ENCODE results near the gene FLOT1. TPM values are rescaled to one million over a fixed set of nuclear protein-coding genes. Genes with fewer than 3 reads are reported as not detected.
A peak's percentile ranks its signal among the peaks of the same experiment; 100 is the strongest.
"Not testable (repeated sequence)": the region's sequence is repeated elsewhere in the genome, so short reads cannot be mapped to it uniquely, and the experiment has no call there.

The FLOT1 gene
- total RNA-seq, 1 donor from 2014 or later, result 56.2 TPM

DNA sequence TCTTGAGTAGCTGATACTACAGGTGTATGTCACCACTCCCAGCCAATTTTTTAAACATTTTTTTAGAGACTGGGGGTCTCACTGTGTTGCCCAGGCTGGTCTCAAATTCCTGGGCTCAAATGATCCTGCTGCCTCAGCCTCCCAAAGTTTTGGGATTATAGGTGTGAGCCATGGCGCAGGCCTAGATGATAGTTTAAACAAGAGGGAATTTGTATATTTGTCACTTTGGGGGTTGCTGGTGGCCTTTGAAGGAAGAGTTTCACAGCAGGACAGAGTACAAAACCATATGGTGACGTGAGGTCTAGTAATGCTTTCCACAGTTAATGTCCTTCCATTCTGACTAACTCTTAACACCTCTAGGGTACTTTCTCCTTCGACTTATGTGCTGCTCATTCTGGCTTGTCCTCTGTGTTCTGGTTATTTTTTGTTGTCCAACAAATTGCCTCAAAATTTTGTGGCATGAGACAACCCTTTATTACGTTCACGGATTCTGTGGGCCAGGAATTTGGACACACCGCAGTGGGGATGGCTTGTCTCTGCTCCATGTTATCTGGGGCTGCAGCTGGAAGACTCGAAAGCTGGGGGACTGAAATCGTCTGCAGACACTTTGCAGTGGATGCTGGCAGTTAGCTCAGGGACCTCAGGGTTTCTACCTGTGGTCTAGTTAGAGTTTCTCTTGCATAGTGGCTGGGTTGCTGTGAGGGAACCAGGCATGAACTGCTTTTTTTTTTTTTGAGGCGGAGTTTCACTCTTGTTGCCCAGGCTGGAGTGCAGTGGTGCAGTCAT, 24.9 kb upstream of the FLOT1 start:
- DNase-seq (ENCODE audit: low read depth in 2 of 2), result no peak

DNA sequence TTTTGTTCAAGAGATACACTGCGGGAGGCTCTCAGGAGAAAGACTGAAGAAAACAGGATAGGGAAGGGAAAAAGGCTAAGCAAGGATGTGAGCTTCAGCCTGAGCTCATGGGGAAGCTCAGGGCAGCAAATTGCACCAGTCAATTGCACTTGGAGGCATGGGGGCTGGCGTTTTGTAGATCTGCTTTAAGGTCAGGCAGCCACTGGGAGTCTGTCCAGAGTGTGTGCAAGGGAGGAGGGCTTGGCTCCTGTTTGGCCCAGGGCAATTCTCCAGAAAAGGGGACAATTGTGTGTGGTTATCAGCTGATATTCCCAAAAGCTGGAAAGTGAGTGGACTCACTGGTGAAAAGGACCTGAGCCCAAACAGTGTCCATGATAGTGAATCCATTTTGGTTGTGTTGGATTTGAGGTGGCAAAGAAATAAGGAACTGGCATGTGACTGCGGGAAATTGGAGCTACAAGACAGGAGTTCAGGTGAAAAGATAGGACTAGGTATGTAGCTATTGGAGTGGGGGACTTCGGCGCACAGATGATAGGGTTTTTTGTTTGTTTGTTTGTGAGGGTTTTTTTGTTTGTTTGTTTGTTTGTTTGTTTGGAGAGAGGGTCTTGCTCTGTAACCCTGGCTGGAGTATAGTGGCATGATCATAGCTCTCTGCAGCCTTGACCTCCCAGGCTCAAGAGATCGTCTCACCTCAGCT, 24.1 kb upstream of the FLOT1 start:
- peak in 1 of 2 donors; percentile 40 for DNase-seq (ENCODE audit: low read depth in 2 of 2)

DNA sequence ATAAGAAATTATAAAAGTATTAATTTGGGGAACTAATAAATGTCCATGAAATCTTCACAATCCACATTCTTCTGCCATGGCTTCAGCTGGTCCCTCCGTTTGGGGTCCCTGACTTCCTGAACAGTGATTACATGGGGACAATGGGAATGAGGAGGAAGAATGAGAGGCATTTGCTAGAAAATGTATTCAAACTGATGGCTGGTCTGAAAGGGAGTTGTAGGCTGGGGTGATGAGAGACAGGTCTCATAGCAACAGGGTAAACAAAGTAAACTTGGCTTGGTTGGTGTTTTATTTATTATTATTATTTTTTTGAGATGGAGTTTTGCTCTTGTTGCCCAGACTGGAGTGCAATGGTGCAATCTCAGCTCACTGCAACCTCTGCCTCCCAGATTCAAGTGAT, 23.0 kb upstream of the FLOT1 start:
- peak; percentile 16 to 63 for DNase-seq (ENCODE audit: low read depth in 2 of 2)

GRCh38 chr6:30764490-30765043, 22.1 kb upstream of the FLOT1 start:
- not testable (repeated sequence) for DNase-seq (ENCODE audit: low read depth in 2 of 2)

DNA sequence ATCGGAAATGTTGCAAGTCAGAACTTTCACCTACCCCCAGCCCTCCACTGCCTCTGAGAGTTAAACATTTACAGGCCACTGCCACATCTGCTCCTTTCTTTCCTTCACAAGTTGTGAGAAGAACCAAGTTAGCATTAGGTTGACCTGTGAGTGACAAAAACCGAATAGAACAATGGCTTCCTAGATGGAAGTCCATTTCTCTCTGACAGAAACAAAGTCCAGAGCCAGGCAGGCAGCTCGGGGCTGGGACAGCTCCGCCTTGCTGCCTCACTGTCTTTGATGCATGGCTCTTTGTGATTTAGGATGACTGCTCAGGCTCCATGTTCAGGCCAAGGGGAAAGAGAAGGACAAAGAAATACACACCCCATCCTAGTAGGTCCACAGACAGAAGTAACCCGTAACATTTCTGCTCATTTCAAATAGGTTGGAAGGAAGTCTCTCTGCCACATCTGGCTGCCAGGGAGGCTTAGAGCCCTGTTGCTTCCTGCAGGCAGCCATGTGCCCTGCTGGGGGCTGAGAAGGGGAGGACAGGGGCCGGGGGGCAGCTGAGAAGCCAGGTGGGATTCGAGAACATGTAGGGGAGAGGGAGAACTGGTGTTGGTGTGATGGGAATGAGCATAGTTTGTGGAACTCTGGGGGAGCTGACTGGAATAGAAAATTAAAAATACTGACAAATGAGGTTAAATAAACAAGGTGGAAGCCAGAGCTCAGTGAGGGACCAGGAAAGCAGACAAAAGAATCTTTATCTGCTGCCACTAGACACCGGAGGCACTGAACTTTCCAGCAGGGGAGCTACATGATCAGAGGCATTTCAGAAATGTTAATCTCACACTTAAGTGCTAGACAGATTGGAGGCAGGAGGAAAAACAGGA, 21.4 kb upstream of the FLOT1 start:
- peak; percentile 70 to 89 for DNase-seq (ENCODE audit: low read depth in 2 of 2)

DNA sequence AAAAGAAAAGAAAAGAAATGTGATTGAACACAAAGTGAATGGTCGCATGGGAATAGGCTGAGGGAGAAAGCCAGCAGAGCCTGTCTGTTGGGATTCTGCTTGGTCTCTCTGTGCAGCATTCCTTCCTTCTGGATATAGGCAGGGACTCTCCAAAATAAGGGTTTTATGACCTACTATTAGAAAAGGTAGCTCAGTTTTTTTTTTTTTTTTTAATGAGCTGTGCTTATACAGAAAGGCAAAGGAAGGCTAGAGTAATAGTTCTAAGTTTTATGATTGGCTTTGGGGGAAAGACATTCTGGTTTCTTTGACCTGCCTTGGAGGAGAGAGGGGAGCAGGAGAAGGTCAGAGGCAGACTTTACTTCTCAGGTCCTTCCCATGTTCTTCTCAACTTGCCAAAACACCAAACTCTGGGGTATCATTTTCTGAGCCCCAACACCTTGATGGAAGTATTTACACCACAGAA, 20.7 kb upstream of the FLOT1 start:
- no peak for DNase-seq (ENCODE audit: low read depth in 2 of 2)

DNA sequence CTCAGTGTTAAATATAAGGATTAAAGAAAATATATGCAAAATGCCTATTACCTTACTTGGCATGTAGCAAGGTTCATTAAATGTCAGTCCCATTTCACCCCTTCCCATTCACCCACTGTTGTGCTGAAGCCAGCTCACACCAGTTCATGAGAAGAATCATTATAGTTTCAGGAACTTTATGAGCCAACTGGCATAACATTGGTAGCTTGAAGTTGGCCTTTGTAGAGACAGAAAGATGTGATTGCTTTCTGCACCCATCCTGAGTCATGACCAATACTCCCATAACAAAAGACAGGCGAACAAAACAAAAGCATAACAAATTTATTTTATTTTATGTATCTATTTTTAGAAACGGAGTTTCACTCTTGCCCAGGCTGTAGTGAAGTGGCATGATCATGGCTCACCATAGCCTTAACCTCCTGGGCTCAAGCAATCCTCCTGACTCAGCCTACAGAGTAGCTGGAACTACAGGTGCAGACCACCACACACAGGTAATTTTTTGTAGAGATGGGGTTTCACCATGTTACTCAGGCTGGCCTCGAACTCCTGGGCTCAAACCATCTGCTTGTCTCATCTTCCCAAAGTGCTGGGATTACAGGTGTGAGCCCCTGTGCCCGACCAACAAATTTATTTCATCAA, 19.4 kb upstream of the FLOT1 start:
- DNase-seq (ENCODE audit: low read depth in 2 of 2), result peak in 1 of 2 donors; percentile 40

DNA sequence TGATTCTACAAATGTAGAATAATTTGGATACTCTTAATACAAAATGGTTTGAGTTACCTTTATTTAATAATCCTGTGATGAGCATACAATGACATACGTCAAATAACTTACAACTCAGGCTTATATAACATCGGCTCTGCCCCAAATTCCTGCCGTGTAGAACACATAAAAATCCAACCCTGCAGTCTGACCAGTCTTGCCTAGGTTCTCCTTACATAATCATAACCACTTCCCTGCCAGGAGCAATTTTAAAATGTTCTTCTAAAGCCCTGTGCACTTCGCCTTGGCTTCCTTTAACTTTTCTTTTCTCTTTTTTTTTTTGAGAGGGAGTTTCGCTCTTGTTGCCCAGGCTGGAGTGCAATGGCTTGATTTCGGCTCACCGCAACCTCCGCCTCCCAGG, 18.1 kb upstream of the FLOT1 start:
- DNase-seq (ENCODE audit: low read depth in 2 of 2), result no peak

DNA sequence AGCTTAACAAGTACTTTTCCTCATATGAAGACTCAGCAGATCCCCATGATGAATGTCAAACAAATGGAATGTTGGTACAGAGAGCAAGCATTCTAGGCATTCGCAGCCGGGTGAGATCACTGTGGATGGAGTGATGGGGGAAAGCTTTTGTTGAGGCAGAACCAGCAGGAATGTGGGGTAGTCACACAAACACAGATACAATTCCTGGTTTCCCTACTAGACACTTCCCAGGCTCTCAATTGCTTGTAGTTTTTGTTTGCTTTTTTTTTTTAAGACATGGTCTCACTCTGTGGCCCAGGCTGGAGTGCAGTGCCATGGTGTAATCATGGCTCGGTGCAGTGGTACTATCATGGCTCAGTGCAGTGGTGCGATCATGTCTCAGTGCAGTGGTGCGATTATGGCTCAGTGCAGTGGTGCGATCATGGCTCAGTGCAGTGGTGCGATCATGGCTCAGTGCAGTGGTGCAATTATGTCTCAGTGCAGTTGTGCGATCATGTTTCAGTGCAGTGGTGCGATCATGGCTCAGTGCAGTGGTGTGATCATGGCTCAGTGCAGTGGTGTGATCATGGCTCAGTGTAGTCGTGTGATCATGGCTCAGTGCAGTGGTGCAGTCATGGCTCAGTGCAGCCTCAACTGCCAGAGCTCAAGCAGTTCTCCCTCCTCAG, 17.2 kb upstream of the FLOT1 start:
- peak; percentile 77 to 87 for DNase-seq (ENCODE audit: low read depth in 2 of 2)

DNA sequence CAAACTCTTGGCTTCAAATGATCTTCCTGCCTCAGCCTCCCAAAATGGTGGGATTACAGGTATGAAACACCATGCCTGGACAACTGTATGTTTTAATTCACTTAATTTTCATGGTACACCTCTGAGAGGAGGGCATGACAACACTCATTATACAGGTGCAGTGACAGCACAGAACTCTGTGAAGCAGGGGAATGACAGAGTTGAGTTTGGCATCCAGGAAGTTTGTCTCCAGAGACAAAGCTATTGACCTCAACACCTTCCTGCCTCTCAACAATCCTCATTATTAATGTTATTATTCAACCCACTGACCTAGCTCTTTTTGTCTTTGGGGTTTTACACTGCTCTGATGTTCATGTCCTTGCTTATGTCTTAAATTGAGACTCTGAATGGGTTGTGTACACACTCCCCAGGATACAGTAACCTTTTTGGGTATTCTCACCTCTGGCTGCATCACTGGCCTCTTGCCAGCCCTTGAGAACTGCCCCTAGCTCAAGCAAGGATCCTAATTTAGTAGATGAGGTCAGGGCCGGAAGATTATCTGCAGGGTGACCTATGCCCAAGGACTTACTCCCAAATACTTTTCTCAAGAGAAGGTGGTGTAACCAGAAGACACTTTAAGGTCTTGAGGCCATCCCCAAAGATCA, 14.9 kb upstream of the FLOT1 start:
- peak; percentile 20 to 40 for DNase-seq (ENCODE audit: low read depth in 2 of 2)

- DNase-seq (ENCODE audit: low read depth in 2 of 2), result not testable (repeated sequence)
Measured at GRCh38 chr6:30756405-30757003, 14.0 kb upstream of the FLOT1 start.

- peak in 1 of 2 donors; percentile 65 for DNase-seq (ENCODE audit: low read depth in 2 of 2)
Measured at GRCh38 chr6:30754631-30755030, 12.1 kb upstream of the FLOT1 start.

DNA sequence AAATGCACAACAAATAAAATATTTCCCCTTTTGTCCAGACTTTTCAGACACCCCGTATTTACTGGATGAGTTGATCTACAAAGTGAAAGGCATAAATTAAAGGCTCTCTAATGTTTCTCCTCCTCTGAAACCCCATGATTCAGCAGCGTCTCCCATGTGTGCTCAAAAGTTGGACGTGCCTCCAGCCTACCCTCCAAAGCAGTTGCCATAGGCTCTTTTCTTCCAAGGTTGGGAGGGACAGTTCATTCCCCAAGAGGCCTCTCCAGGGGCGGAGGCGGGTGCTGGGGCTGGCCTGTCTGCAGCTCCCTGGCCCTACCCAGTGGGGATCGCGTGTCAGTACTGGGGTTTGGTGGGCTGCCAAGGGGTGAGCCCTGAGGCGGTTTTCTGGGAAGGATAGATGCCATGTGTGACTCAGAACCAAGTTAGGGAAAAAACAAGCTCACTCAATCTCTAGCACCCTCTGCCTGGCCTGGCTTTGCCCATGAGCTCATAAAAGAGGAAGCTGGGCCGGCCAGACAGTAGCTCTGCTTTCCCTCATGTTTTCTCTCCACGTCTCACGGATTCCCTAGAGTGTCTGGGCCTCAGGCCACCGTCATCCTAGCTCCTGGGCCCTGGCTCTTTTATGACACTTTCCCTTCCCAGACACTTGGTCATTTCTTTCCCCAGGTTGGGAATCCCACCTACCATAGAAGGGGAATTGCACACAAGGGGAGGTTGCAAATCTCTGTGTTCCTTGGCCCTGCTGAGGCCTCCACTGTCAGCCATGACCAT, 9.9 kb upstream of the FLOT1 start:
- DNase-seq (ENCODE audit: low read depth in 2 of 2), result peak; percentile 73 to 99

DNA sequence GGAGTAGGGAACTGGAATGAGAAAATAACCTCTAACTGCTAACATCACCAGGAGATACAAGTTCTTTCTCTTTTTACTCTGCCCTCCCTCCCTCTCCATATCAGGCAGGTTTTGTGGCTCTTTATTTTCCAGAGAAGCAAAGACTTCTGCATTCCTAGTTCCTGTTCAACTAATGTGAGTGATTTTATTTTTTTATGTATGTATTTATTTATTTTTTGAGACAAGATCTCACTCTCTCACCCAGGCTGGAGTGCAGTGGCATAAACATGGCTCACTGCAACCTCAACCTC, 7.8 kb upstream of the FLOT1 start:
- DNase-seq (ENCODE audit: low read depth in 2 of 2), result no peak

GRCh38 chr6:30749554-30750378, 7.3 kb upstream of the FLOT1 start:
- peak in 1 of 2 donors; percentile 41 for DNase-seq (ENCODE audit: low read depth in 2 of 2)

- DNase-seq (ENCODE audit: low read depth in 2 of 2), result peak; percentile 76 to 89
Measured at GRCh38 chr6:30748851-30749540, 6.5 kb upstream of the FLOT1 start.

All from lung microvascular endothelial cell (primary cell).